ENCODE data around the gene LELP1.

DNA sequence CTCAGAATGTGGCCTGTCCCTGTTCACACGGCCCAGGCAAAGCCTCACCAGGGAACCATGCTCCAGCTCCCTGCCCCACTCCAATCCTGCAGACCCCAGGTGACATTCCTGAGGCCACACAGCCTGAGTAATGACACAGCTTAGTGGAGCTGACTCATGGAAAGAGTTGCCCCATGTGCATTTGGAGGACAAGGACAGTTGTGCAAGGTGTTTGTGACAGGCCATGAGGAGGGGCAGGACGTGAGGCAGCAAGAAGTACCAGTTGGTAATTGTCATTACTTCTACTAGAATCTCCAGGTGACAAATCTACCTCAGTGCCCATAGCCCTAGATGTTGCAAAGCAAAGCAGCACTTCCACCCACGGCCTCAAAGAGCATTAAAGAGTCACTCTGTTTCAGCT is 29.3 kb downstream of the LELP1 start:
- TF ChIP-seq POLR2AphosphoS5 (IDR thresholded peaks at IDR 0.05; ENCODE audit: low read depth, low read length) (no peak), TCF12 (IDR thresholded peaks at IDR 0.05; ENCODE audit: low read depth, low read length) (no peak)
- TF ChIP-seq, protein P1, sequence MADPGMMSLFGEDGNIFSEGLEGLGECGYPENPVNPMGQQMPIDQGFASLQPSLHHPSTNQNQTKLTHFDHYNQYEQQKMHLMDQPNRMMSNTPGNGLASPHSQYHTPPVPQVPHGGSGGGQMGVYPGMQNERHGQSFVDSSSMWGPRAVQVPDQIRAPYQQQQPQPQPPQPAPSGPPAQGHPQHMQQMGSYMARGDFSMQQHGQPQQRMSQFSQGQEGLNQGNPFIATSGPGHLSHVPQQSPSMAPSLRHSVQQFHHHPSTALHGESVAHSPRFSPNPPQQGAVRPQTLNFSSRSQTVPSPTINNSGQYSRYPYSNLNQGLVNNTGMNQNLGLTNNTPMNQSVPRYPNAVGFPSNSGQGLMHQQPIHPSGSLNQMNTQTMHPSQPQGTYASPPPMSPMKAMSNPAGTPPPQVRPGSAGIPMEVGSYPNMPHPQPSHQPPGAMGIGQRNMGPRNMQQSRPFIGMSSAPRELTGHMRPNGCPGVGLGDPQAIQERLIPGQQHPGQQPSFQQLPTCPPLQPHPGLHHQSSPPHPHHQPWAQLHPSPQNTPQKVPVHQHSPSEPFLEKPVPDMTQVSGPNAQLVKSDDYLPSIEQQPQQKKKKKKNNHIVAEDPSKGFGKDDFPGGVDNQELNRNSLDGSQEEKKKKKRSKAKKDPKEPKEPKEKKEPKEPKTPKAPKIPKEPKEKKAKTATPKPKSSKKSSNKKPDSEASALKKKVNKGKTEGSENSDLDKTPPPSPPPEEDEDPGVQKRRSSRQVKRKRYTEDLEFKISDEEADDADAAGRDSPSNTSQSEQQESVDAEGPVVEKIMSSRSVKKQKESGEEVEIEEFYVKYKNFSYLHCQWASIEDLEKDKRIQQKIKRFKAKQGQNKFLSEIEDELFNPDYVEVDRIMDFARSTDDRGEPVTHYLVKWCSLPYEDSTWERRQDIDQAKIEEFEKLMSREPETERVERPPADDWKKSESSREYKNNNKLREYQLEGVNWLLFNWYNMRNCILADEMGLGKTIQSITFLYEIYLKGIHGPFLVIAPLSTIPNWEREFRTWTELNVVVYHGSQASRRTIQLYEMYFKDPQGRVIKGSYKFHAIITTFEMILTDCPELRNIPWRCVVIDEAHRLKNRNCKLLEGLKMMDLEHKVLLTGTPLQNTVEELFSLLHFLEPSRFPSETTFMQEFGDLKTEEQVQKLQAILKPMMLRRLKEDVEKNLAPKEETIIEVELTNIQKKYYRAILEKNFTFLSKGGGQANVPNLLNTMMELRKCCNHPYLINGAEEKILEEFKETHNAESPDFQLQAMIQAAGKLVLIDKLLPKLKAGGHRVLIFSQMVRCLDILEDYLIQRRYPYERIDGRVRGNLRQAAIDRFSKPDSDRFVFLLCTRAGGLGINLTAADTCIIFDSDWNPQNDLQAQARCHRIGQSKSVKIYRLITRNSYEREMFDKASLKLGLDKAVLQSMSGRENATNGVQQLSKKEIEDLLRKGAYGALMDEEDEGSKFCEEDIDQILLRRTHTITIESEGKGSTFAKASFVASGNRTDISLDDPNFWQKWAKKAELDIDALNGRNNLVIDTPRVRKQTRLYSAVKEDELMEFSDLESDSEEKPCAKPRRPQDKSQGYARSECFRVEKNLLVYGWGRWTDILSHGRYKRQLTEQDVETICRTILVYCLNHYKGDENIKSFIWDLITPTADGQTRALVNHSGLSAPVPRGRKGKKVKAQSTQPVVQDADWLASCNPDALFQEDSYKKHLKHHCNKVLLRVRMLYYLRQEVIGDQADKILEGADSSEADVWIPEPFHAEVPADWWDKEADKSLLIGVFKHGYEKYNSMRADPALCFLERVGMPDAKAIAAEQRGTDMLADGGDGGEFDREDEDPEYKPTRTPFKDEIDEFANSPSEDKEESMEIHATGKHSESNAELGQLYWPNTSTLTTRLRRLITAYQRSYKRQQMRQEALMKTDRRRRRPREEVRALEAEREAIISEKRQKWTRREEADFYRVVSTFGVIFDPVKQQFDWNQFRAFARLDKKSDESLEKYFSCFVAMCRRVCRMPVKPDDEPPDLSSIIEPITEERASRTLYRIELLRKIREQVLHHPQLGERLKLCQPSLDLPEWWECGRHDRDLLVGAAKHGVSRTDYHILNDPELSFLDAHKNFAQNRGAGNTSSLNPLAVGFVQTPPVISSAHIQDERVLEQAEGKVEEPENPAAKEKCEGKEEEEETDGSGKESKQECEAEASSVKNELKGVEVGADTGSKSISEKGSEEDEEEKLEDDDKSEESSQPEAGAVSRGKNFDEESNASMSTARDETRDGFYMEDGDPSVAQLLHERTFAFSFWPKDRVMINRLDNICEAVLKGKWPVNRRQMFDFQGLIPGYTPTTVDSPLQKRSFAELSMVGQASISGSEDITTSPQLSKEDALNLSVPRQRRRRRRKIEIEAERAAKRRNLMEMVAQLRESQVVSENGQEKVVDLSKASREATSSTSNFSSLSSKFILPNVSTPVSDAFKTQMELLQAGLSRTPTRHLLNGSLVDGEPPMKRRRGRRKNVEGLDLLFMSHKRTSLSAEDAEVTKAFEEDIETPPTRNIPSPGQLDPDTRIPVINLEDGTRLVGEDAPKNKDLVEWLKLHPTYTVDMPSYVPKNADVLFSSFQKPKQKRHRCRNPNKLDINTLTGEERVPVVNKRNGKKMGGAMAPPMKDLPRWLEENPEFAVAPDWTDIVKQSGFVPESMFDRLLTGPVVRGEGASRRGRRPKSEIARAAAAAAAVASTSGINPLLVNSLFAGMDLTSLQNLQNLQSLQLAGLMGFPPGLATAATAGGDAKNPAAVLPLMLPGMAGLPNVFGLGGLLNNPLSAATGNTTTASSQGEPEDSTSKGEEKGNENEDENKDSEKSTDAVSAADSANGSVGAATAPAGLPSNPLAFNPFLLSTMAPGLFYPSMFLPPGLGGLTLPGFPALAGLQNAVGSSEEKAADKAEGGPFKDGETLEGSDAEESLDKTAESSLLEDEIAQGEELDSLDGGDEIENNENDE (IDR thresholded peaks at IDR 0.05; ENCODE audit: insufficient replicate concordance, low read length), result no peak

Measured in H1 (cell line).